Measurements from ENCODE around the gene OR6N2. TPM values are rescaled to one million over a fixed set of nuclear protein-coding genes. Genes with fewer than 3 reads are reported as not detected.
A peak's percentile ranks its signal among the peaks of the same experiment; 100 is the strongest.

Gene OR6N2
- total RNA-seq, 1 donor from 2014 or later: not detected

GRCh38 chr1:158801396-158801795, 20.4 kb upstream of the OR6N2 start:
- Mint-ChIP-seq H3K9me3 (ENCODE audit: unreplicated experiment) (no peaks in the 10 kb centered on the region), H3K36me3 (ENCODE audit: unreplicated experiment) (no peaks in the 10 kb centered on the region), H3K27ac (ENCODE audit: unreplicated experiment) (no peak overlapping the region), H3K27me3 (ENCODE audit: unreplicated experiment) (peaks cover 2% of the 10 kb centered on the region), H3K4me1 (ENCODE audit: low read depth, unreplicated experiment) (peaks cover 4% of the 10 kb centered on the region), H3K4me3 (ENCODE audit: unreplicated experiment) (no peak overlapping the region)
- DNase-seq: no peak
- no peak for TF ChIP-seq CTCF (IDR thresholded peaks at IDR 0.05; ENCODE audit: partially characterized antibody, unreplicated experiment)

- Mint-ChIP-seq H3K36me3 (ENCODE audit: unreplicated experiment) (no peaks in the 10 kb centered on the region), H3K4me3 (ENCODE audit: unreplicated experiment) (no peak overlapping the region), H3K27me3 (ENCODE audit: unreplicated experiment) (peaks cover 3% of the 10 kb centered on the region), H3K9me3 (ENCODE audit: unreplicated experiment) (peaks cover 1% of the 10 kb centered on the region), H3K4me1 (ENCODE audit: low read depth, unreplicated experiment) (peaks cover 4% of the 10 kb centered on the region), H3K27ac (ENCODE audit: unreplicated experiment) (no peak overlapping the region)
- no peak for TF ChIP-seq CTCF (IDR thresholded peaks at IDR 0.05; ENCODE audit: partially characterized antibody, unreplicated experiment)
- DNase-seq: no peak
Observed at GRCh38 chr1:158800526-158800925, 19.5 kb upstream of the OR6N2 start.

- Mint-ChIP-seq H3K27me3 (ENCODE audit: unreplicated experiment) (peaks cover 4% of the 10 kb centered on the region), H3K4me3 (ENCODE audit: unreplicated experiment) (no peak overlapping the region), H3K4me1 (ENCODE audit: low read depth, unreplicated experiment) (peaks cover 4% of the 10 kb centered on the region), H3K36me3 (ENCODE audit: unreplicated experiment) (no peaks in the 10 kb centered on the region), H3K9me3 (ENCODE audit: unreplicated experiment) (peaks cover 3% of the 10 kb centered on the region), H3K27ac (ENCODE audit: unreplicated experiment) (no peak overlapping the region)
- no peak for TF ChIP-seq CTCF (IDR thresholded peaks at IDR 0.05; ENCODE audit: partially characterized antibody, unreplicated experiment)
- DNase-seq: no peak
Observed at GRCh38 chr1:158799689-158800088, 18.7 kb upstream of the OR6N2 start.

- Mint-ChIP-seq H3K9me3 (ENCODE audit: unreplicated experiment) (peaks cover 3% of the 10 kb centered on the region), H3K36me3 (ENCODE audit: unreplicated experiment) (no peaks in the 10 kb centered on the region), H3K27ac (ENCODE audit: unreplicated experiment) (no peak overlapping the region), H3K27me3 (ENCODE audit: unreplicated experiment) (peaks cover 4% of the 10 kb centered on the region), H3K4me3 (ENCODE audit: unreplicated experiment) (no peak overlapping the region), H3K4me1 (ENCODE audit: low read depth, unreplicated experiment) (peaks cover 4% of the 10 kb centered on the region)
- peak; percentile 55 for TF ChIP-seq CTCF (IDR thresholded peaks at IDR 0.05; ENCODE audit: partially characterized antibody, unreplicated experiment)
- no peak for DNase-seq
Observed at GRCh38 chr1:158798531-158798930, 17.5 kb upstream of the OR6N2 start.

GRCh38 chr1:158794247-158794646, 13.2 kb upstream of the OR6N2 start:
- Mint-ChIP-seq H3K36me3 (ENCODE audit: unreplicated experiment) (no peaks in the 10 kb centered on the region), H3K4me1 (ENCODE audit: low read depth, unreplicated experiment) (no peaks in the 10 kb centered on the region), H3K27ac (ENCODE audit: unreplicated experiment) (no peak overlapping the region), H3K27me3 (ENCODE audit: unreplicated experiment) (peaks cover 2% of the 10 kb centered on the region), H3K4me3 (ENCODE audit: unreplicated experiment) (no peak overlapping the region), H3K9me3 (ENCODE audit: unreplicated experiment) (peaks cover 3% of the 10 kb centered on the region)
- TF ChIP-seq CTCF (IDR thresholded peaks at IDR 0.05; ENCODE audit: partially characterized antibody, unreplicated experiment): no peak
- DNase-seq: no peak
